ENCODE results near the gene KRT10.

KRT10 gene

DNA sequence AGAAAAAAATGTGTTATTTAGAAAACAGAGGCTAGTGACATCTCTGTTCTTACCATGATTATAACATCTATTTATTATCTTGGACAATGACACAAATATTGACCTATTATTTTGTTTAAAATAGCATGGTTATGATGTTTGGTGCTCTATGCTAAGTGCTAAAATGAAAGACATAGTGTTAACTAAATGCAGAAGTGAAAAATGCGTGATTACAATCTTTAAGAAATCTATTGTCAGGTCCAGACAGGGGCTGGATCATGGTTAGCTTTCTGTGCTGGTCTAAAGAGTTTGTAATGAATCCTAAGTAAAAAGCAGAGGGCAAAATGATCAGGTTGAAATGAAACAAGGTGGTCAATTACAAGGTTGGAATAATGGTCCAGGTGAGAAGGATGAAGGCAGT lies 22.0 kb downstream of the KRT10 start:
- DNase-seq = no peak

DNA sequence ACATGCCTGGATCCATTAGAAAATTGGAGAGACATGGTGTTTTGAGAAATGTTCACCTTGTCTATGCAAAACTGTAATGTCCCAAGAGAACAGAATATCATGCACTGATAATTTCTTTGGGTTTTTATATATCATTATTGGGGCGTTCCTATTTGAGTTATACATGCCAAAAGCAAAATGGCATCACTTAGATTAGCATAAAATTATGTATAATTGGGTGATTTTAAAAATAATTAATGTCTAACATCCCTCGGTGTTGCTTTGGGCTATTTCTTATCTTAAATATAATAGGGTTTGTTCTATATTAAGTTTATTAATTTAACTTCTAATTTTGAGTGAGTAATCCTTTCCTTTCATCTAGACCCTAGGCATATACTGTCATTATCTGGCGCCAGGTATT lies 22.6 kb downstream of the KRT10 start, which contains the start of gene KRT28:
KRT28 (minus strand) TSS at position 101 of the 400 bp plus-strand sequence; CDS start at position 35, 66 bp downstream.
- DNase-seq = no peak

DNA sequence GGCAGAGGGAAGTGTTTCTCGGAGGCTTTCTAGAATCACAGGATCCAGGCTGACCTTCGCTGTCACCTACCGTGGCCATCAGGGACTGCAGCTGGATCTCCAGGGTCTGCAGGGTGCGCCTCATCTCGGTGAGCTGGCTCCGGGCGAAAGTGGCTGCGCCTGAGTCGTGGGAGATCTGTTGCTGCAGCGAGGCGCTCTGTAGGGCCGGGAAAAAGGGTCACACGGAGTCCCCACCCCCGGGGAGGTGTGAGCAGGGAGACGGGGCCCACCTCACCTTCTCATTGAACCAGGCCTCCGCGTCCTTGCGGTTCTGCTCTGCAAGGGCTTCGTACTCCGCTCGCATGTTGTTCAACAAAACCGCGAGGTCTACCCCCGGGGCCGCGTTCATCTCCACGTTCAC lies 25.6 kb downstream of the KRT10 start:
- no peak for DNase-seq

DNA sequence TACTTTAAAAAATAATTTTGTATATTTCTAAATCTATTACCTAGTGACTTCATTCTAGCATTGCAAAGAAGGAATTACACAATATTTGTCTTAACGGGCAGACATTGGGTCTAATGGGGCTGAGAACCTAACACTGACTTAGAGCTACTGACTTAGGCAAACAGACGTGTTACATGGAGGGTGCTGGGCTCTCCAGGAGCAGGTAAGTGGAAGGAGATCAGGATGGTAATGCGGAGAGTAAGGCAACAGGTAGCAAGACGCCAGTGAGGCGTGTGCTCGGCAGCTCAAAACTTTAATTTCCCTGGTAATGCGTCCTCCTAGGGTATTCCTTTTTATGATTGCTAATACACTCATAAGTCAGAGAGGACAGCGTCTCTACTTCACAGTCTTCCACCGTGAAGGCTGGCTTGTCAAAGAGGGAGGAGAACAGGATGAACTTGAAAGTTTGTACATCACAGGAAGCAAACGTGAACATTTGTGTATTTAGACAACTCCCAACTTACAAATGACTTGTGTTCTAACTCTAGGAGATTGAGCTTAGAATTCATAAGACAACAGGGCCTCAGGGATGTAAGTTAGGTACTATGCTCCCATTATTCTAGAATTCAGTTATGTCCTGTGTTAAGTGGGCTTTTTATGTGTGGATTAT lies 27.3 kb downstream of the KRT10 start:
- no peak for DNase-seq

DNA sequence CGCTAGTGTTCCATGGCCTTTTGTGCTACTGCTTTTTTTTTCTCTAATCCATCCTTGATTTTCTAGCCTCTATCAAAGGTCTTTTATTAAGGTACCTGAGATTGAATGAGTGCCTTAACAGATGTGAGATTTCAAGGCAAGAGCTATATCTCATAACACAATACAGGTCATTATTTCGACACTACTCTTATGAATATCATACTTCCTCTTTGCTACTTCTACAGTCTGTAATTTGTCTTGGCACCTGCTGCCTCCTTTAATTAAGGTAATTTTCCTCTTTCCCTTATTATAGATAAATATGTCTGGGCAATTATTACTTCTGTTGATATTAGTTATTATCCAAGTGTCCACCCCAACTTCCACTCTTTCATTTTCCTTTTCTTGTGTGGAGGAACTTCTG lies 27.9 kb downstream of the KRT10 start:
- DNase-seq = no peak

- DNase-seq = no peak
Measured at GRCh38 chr17:40793832-40794231, 28.6 kb downstream of the KRT10 start.

DNA sequence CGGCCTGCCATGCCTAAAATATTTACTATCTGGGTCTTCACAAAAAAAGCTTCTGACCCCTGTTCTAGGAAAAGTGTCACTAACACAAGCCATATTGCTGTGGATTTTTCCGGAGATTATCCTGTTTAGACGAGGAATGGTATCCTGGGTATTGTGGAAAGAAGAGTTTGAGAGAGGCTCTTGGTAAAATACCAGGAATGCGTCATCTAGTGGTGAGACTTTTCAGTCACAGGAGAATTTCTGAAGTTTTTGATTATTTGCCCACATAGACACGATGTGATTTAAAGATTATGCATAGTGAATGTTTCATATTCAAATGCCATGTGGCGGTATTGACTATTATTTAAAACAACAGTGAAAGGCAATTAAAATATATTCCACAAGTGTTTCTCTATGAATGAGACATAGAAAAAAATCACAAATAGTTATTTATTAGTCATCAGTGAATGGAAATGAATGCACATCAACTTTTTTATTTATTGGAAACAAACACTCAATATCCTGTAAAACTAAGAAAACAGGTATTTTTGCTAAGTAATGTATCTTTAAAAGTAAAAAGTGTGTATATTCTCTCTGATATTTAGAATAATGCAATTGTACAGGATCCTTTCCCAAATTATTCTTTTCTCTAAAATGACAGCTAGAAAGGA lies 30.5 kb downstream of the KRT10 start:
- no peak for DNase-seq

- no peak for DNase-seq
Measured at GRCh38 chr17:40791111-40791510, 31.3 kb downstream of the KRT10 start.

- DNase-seq = no peak
Measured at GRCh38 chr17:40782450-40782849, 40.0 kb downstream of the KRT10 start, which contains the start of gene KRT27. Gene KRT27 (minus strand): TSS chr17:40782550. CDS start chr17:40782493, 57 bp downstream.

DNA sequence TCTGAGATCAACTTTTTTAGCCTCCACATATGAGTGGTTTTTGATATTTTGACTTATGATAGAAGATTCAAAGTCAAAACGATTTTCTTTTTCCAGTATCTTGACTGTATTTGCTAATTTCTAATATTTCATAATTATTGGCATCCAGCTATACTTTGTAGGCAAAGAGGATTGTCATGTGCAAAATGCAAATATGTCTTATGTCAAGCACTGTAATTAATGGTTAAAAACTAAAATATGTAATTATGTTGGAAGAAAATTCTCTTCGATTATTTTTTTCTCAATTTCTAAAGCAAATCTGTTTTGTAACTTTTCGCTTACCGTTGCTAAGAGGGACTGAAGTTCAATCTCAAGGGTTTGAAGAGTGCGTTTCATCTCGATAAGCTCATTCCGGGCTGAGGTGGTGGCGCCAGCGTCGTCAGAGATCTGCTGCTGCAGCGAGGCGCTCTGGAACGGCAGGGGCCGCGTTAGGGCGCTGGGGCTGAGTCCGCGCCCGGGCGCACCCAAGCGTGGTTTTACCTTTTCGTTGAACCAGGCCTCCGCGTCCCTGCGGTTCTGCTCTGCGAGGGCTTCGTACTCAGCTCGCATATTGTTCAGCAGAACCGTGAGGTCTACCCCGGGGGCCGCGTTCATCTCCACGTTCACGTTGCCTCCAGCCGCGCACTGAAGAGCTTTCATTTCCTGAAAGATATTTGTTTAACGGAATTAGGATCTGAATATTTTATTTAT lies 43.1 kb downstream of the KRT10 start:
- no peak for DNase-seq

- DNase-seq = no peak
Measured at GRCh38 chr17:40778461-40778860, 44.0 kb downstream of the KRT10 start.

GRCh38 chr17:40777971-40778370 lies 44.4 kb downstream of the KRT10 start:
- no peak for DNase-seq

DNA sequence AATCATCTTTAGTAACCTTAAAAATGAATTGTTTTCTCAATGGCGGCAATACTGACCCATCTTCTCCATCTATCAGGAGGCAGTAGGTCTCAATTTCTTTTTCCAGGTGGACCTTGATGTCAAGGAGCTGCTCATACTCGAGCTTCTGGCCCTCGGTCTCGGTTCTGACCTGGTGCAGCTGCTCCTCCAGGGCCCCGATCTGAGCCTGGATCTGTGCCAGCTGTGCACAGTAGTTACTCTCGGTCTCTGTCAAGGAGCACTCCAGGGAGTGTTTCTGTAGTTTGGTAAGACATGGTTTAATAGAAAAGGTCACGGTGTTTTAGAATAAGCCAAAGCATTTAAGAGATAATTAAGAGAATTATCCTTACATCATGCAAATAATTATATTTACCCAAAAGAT lies 45.0 kb downstream of the KRT10 start:
- no peak for DNase-seq

- DNase-seq = no peak
Measured at GRCh38 chr17:40775945-40776344, 46.5 kb downstream of the KRT10 start.

DNA sequence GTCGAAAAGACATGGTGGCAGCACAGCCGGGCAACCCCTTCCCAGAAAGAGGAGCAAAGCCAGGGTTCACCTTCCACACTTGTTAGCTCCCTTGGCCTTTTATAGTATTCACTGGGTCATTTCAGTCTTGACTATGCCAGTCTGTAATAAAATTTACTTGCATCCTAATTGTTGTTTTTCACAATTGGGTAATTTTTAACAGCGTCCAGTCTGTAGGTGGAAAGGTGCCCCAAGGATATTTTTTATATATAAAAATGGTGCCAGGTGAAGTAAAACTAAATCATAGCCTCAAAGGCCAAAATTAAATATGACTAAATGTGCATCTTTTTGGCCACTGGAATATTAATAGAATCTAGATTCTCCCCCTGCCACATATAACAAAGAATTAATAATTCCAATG lies 50.3 kb downstream of the KRT10 start, which contains the start of gene KRT26:
KRT26 (minus strand) TSS at position 101 of the 400 bp plus-strand sequence; CDS start at position 13, 88 bp downstream.
- DNase-seq = no peak
